ENCODE results near the gene KCNE4.

DNA sequence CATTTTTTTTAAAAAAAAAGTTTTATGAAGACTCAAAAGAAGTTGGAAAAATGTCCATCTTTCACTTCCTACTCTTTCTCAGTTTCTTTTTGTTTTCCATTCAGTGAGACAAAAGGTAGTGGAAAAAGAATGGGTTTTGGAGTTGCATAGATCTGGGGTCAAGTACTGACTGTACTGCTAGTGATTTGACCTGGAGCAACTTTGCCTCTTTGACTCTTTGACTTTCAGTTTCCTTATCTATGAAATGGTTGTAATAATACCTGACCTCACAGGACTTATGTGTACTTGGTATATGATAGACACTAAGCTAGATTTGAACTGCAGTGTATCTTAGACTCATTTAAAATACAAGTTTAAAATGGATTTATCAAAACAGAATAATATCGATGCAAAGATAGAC is 3.5 kb upstream of the KCNE4 start:
- TF ChIP-seq POLR2AphosphoS5 (IDR thresholded peaks at IDR 0.05; ENCODE audit: low read depth, low read length) (no peak), POLR2A (IDR thresholded peaks at IDR 0.05; ENCODE audit: low read depth, low read length) (no peak), TAF1 (IDR thresholded peaks at IDR 0.05; ENCODE audit: borderline replicate concordance, low read depth, low read length) (no peak)

Data from GM12892 (cell line).